Smooth muscle cell (in vitro differentiated cells): ENCODE measurements around the gene EN1. TPM values are rescaled to one million over a fixed set of nuclear protein-coding genes. Genes with fewer than 3 reads are reported as not detected.

Experiments
- DNase-seq: peaks from one replicate; lab custom pipeline; 2025; ENCODE audit not compliant: unreplicated experiment; lab: John Stamatoyannopoulos, UW
- H2AFZ ChIP-seq: fragments of 200-600 bp; sonication (generic); 2 replicates; pipeline ENCODE4 v1.6.0; 2016; ENCODE audit warnings: antibody characterized with exemption, low read depth, mild to moderate bottlenecking
- H3F3A ChIP-seq: fragments of 200-600 bp; sonication (generic); 2 replicates; pipeline ENCODE4 v1.6.0; 2017; ENCODE audit warnings: antibody characterized with exemption, low read depth
- H3K27ac ChIP-seq: fragments of 200-600 bp; sonication (generic); 2 replicates; pipeline ENCODE4 v1.5.1; 2016; ENCODE audit warnings: low read depth, mild to moderate bottlenecking
- H3K27me3 ChIP-seq: fragments of 200-600 bp; sonication (generic); 2 replicates; pipeline ENCODE4 v1.6.1; 2016; ENCODE audit warnings: low read depth, mild to moderate bottlenecking
- H3K36me3 ChIP-seq: fragments of 200-600 bp; sonication (generic); 2 replicates; pipeline ENCODE4 v1.5.1; 2016; ENCODE audit warnings: low read depth
- H3K4me1 ChIP-seq: fragments of 200-600 bp; sonication (generic); 2 replicates; pipeline ENCODE4 v1.5.1; 2016; ENCODE audit warnings: low read depth
- H3K4me2 ChIP-seq: fragments of 200-600 bp; sonication (generic); 2 replicates; pipeline ENCODE4 v1.6.0; 2016; ENCODE audit warnings: mild to moderate bottlenecking
- H3K4me3 ChIP-seq: fragments of 200-600 bp; sonication (generic); 2 replicates; pipeline ENCODE4 v1.5.1; 2016; ENCODE audit warnings: mild to moderate bottlenecking
- H3K79me2 ChIP-seq: fragments of 200-600 bp; sonication (generic); 2 replicates; pipeline ENCODE4 v1.6.0; 2016; ENCODE audit warnings: low read depth, mild to moderate bottlenecking
- H3K9ac ChIP-seq: fragments of 200-600 bp; sonication (generic); 2 replicates; pipeline ENCODE4 v1.6.0; 2016; ENCODE audit warnings: low read depth
- H3K9me3 ChIP-seq: fragments of 200-600 bp; sonication (generic); replicated peaks from 2 replicates; pipeline ENCODE4 v1.5.1; 2016; ENCODE audit warnings: low read depth
- H4K20me1 ChIP-seq: fragments of 200-600 bp; sonication (generic); 2 replicates; pipeline ENCODE4 v1.6.0; 2016; ENCODE audit warnings: low read depth
- WGBS: methylation state at CpG from one replicate; pipeline ENCODE4 v1.1.7; 2016; ENCODE audit warnings: low lambda C conversion rate; 5-methylcytosine and 5-hydroxymethylcytosine counted together
- polyA plus RNA-seq: library from polyadenylated mRNA; unstranded; fragments of >200 nt; fragmentation: Nextera tagmentation; extraction: Ambion mirVana; gene quantifications from 2 replicates; pipeline ENCODE4 v1.2.1, GENCODE V29; 2016
- total RNA-seq: library from RNA; depleted of rRNA; stranded (reverse); fragments of >200 nt; gene quantifications from 2 replicates; pipeline ENCODE4 v1.2.3, GENCODE V29; 2014
- TF ChIP-seq, protein P1 (sequence below): fragments of 200-600 bp; sonication (generic); IDR thresholded peaks from 2 replicates; pipeline ENCODE4 v1.5.1; 2017; ENCODE audit warnings: borderline replicate concordance, mild to moderate bottlenecking, antibody characterized with exemption; ENCODE audit not compliant: insufficient read depth, poor library complexity, severe bottlenecking

EN1 gene
- total and polyA plus RNA-seq, 2 experiments from 2014 or later, result 3.0 to 3.4 TPM

- Histone ChIP-seq H3K36me3 (no peaks in the 10 kb centered on the region), H3K27me3 (peaks cover 36% of the 10 kb centered on the region)
These were observed 33.7 kb downstream of the EN1 start for GRCh38 chr2:118813601-118814339.

DNA sequence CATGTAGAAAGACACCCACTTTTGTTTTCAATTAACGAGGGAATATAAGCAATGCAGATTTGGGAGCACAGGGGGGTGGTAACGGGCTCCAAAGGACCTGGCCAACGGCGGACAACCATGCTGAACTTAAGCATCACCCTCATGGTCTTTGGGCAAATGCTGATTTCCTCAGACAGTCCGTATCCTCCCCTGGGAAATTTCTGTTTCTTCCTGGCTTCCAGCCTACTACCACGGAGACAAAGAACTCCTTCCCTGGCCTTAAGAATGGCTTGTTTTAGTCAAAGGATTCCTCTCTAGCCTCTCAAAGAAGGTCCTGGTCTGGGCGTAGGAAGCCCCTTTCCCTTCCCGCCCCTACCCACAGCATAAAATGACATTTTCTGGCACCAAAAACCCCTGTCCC lies 34.3 kb downstream of the EN1 start:
- TF ChIP-seq, protein P1, sequence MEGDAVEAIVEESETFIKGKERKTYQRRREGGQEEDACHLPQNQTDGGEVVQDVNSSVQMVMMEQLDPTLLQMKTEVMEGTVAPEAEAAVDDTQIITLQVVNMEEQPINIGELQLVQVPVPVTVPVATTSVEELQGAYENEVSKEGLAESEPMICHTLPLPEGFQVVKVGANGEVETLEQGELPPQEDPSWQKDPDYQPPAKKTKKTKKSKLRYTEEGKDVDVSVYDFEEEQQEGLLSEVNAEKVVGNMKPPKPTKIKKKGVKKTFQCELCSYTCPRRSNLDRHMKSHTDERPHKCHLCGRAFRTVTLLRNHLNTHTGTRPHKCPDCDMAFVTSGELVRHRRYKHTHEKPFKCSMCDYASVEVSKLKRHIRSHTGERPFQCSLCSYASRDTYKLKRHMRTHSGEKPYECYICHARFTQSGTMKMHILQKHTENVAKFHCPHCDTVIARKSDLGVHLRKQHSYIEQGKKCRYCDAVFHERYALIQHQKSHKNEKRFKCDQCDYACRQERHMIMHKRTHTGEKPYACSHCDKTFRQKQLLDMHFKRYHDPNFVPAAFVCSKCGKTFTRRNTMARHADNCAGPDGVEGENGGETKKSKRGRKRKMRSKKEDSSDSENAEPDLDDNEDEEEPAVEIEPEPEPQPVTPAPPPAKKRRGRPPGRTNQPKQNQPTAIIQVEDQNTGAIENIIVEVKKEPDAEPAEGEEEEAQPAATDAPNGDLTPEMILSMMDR, result no peak
- WGBS, result 79% methylated on average over 8 of the region's 8 CpGs
- Histone ChIP-seq H3K4me3 (no peak overlapping the region), H2AFZ (no peak overlapping the region), H3K4me1 (peaks cover 18% of the 10 kb centered on the region), H3K79me2 (no peaks in the 10 kb centered on the region), H3K27ac (no peak overlapping the region), H3K36me3 (no peaks in the 10 kb centered on the region), H3F3A (no peaks in the 10 kb centered on the region), H4K20me1 (no peaks in the 10 kb centered on the region), H3K27me3 (peaks cover 37% of the 10 kb centered on the region), H3K4me2 (no peak overlapping the region), H3K9me3 (no peaks in the 10 kb centered on the region), H3K9ac (no peak overlapping the region)
- DNase-seq, result no peak

More at GRCh38 chr2:118813601-118814339, 33.7 kb downstream of the EN1 start:
- Histone ChIP-seq H3K4me1 (peaks cover 11% of the 10 kb centered on the region), H2AFZ (no peak overlapping the region), H4K20me1 (no peaks in the 10 kb centered on the region), H3F3A (no peaks in the 10 kb centered on the region), H3K9ac (no peak overlapping the region), H3K27ac (no peak overlapping the region), H3K79me2 (no peaks in the 10 kb centered on the region), H3K4me3 (no peak overlapping the region), H3K4me2 (no peak overlapping the region), H3K9me3 (no peaks in the 10 kb centered on the region)
- TF ChIP-seq, protein P1, result no peak
- no peak for DNase-seq
- WGBS, result 75% methylated on average over 13 of the region's 13 CpGs

GRCh38 chr2:118812552-118812951 lies 34.9 kb downstream of the EN1 start:
- Histone ChIP-seq H3K27me3 (peaks cover 37% of the 10 kb centered on the region), H3K27ac (no peak overlapping the region), H3K79me2 (no peaks in the 10 kb centered on the region), H3K9me3 (no peaks in the 10 kb centered on the region), H3K4me1 (peaks cover 23% of the 10 kb centered on the region), H3K4me2 (no peak overlapping the region), H2AFZ (no peak overlapping the region), H3F3A (no peaks in the 10 kb centered on the region), H3K4me3 (no peak overlapping the region), H4K20me1 (no peaks in the 10 kb centered on the region), H3K9ac (no peak overlapping the region), H3K36me3 (no peaks in the 10 kb centered on the region)
- 48% methylated on average over 6 of the region's 6 CpGs for WGBS
- DNase-seq, result no peak
- TF ChIP-seq, protein P1, result no peak

DNA sequence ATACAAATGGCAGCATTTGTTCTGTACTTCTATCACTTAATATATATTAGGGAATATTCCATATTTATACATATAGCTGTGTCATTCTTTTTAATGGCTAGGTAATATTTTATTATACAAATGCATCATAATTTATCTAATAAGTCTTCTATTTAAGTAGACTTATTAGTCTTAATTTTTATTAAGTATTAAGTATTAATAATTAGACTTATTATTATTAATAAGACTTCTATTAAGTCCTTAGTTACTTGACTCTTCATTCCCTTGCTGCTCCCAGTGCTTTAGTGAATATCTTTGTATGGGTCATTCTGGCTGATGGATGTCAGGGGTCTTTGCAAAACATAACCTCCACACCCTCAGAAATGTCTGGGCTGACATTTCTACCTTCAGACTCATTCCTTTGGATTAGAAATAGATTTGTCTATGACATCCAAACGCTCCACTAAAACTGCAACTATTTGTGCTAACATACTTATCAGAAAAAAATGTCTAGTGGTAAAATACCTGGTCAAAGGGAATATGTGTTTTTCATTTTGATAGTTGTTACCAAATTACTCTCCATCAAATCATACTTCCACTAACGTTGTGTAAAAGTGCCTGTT lies 35.8 kb downstream of the EN1 start:
- H3K4me2 ChIP-seq, result no peak overlapping the region
- H3K27ac ChIP-seq, result no peak overlapping the region
- H4K20me1 ChIP-seq, result no peaks in the 10 kb centered on the region
- no peak overlapping the region for H3K4me3 ChIP-seq
- 84% methylated on average over 2 of the region's 2 CpGs for WGBS
- no peaks in the 10 kb centered on the region for H3K36me3 ChIP-seq
- H3F3A ChIP-seq, result no peaks in the 10 kb centered on the region
- H2AFZ ChIP-seq, result no peak overlapping the region
- H3K9me3 ChIP-seq, result no peaks in the 10 kb centered on the region
- TF ChIP-seq, protein P1, result no peak
- no peak for DNase-seq
- H3K79me2 ChIP-seq, result no peaks in the 10 kb centered on the region
- peaks cover 31% of the 10 kb centered on the region for H3K27me3 ChIP-seq
- H3K4me1 ChIP-seq, result peaks cover 32% of the 10 kb centered on the region
- no peak overlapping the region for H3K9ac ChIP-seq
